Epidermal melanocyte (primary cell): ENCODE data around the gene TSHR.
"Not testable (repeated sequence)": the region's sequence is repeated elsewhere in the genome, so short reads cannot be mapped to it uniquely, and the experiment has no call there.

Experiments used
- DNase-seq: peaks from one replicate; pipeline ENCODE4 v3.0.0; 2011; ENCODE audit warnings: low spot score; ENCODE audit not compliant: insufficient read length

Gene TSHR

DNA sequence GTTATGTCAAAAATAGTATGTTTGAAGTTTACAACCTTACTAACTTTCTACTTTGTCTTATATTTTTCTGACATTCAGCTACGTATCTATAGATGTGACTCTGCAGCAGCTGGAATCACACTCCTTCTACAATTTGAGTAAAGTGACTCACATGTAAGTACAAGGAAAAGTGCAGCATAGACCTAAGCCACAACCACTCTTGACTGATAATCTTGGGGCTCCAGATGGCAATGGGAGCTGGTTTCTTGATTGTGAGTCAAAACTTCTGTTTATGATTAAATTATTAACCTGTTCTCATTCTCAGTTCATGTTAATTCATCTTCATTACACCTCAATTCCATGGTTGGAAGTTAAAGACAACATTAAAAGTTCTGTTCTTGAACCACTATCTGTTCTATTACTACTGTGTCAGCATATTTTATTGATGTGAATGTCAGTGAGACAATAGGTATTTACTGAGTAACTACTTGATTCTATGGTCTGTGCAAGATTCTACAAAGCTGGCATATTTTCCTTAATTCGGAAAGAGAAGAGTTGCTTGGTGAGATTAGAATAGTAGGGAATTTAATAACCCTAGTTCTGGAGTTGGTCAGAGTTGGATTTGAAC lies 112.9 kb downstream of the TSHR start:
- DNase-seq = no peak

DNA sequence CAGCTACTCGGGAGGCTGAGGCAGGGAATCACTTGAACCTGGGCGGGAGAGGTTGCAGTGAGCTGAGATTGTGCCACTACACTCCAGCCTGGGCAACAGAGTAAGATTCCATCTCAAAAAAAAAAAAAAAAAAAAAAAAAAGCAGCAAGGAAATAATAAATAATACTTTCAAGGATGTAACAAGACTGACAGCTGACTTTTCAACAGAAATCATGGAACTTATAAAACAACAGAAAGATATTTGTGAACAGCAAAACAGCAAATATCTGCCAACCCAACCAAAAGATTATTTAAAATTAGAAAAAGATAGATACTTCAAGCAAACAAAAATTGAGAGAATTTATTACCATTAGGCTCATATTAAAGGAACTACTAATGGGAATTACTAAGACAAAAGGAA lies 115.1 kb downstream of the TSHR start:
- no peak for DNase-seq

DNA sequence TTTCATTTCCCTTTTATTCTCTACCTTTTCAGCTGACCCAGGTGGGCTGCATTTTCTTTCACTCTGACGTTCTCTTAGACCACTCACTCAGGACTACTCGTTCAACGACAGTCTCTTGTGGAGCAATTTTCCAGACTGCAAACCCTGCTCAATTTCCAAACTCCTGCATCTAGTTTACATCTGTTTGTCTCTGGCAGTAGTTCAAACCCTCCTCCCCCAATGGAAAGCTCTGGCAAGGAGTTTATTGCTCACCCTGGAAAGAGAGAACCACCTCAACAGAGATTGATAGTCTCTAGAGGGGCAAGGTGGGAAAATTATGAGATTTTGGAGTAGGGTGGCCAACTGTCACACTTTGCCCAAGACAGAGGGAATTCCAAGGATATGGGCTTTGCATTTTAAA lies 130.2 kb downstream of the TSHR start:
- no peak for DNase-seq

DNA sequence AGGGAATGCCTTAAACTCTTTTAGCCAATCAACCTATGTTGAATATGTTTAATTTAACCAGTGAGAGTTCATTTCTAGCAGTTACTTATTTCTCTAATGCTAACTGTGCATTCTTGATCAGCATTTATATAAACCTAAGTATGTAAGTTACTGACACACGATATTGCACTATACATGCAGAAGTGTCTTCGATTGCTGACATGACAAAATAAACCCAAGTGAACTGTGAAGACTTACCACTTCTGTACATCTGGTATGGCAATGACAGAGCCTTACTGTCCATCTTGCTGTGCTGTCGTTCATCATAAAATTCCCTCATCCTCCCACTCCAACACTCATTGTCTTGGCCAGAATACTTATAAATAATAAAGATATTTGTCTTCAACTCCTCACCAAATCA lies 131.8 kb downstream of the TSHR start:
- no peak for DNase-seq

DNA sequence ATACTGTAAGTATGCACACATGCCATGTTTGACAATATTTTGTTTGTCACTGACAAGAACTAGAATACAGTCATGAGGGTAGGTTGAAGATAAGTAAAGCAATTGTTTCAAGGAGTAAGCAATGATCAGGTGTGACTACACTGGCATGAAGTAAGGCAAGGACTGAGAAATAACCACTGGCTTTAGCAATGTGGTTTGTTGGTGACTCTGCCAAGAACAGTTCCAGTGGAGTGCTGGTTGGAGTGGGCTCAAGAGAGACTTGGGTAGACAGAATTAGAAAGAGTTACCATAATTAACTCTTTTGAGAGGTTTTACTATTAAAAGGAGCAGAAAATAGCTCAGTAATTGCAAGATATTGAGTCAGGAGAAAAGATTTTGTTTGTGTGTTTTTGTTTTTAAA lies 135.7 kb downstream of the TSHR start:
- DNase-seq = no peak

DNA sequence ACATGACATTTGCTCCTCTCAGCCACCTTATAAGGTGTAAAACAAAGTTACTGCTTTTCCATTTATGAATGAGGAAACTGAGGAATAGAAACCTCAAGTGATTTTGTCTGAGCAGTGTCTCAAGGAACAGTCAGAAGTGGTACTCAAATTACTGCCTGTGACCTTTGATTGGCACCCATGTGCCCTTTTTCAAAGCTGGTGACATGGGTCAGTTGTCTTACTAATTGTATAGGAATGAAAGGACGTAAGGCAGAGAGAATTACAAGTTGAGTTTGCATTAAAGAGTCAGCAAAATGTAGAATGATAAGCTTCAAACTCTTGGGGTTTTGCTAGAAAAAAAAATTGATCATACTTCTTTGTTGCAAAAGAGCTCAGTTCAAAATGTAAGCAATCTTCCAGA lies 136.2 kb downstream of the TSHR start:
- no peak for DNase-seq

DNA sequence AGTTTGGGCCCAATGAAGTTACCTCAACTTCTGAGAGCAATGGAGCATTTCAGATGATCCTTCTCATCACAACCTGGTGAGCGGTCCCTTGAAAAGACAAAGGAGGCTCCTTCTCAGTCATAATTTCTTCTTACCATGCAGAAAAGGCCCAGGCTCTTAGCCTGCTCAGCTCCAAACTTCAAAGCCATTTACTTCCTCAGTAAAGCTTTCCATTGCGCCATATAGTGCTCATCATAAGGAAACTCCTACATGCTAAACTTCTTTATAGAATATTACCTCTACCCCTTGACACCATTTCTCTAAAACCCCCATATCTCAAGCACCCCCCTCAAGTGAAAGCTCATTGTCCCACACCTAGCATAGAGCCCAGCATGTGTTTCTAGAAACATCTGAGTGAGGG lies 138.2 kb downstream of the TSHR start:
- no peak for DNase-seq

DNA sequence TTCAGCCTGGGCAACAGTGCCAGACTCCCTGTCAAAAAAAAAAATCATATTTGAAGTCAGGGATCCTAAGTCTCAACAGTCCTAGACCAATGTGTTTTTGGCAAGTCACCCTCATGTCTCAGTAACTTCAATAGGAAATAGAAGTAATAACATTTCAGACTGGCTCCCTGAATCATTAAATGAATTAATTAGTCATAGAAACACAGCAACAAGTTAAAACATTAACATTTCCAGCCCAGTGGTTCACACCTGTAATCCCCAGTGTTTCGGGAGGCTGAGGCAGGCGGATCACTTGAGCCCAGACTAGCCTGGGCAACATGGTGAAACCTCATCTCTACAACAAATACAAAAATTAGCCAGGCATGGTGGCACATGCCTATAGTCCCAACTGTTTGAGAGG lies 140.1 kb downstream of the TSHR start:
- DNase-seq = no peak

DNA sequence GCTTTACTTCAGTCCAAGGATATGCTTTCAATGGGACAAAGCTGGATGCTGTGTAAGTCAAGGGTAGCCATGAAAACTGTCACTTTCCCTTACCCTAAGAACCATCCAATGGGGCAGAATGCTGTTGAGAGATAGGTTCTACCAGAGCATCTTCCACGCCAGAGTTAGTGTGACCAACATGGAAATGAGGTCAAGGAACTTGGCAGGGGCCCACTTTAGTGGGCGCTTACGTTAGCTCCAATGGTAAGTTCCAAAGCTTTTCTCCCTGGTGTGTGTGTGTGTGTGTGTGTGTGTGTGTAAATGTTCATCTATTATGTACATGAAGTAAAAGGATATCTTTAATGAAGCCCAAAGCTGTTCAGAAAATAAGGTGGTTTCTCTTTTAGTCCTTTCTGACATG lies 141.2 kb downstream of the TSHR start:
- DNase-seq = no peak

DNA sequence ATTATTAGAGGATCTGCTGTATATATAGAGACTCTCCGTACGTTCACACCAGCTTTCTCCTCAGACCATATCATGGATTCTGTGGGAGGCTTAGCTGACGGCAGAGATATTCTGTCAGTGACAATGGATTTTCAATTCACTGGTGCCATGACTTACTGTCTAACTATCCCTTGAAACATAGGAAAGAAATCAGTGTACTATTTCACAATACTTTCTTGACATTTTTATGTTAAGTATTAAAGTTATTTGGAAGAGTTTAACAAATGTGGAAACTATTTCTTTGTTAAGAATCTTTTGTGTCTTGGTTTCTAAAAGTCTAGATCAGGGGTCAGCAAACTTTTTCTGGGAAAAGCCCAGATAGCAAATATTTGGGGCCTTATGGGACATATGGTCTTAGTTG lies 146.8 kb downstream of the TSHR start:
- DNase-seq = no peak

DNA sequence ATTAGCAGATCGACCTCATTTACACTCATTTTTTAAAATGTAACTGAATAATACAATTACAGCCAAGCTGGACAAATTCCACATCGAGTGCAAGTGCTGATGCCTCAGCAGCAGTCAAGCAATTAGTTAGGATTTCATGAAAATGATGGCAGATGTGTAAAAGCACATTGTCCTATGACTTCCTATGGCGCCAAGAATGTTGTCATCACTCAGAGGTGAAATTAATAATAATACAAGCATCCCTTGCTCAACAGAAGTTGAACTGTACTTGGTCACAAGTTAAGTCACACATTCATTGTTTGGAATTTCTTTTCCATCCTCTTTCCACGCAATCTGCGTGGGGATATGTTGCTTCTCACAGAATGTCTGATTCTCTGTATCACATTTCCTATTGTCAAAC lies 148.0 kb downstream of the TSHR start:
- no peak for DNase-seq

DNA sequence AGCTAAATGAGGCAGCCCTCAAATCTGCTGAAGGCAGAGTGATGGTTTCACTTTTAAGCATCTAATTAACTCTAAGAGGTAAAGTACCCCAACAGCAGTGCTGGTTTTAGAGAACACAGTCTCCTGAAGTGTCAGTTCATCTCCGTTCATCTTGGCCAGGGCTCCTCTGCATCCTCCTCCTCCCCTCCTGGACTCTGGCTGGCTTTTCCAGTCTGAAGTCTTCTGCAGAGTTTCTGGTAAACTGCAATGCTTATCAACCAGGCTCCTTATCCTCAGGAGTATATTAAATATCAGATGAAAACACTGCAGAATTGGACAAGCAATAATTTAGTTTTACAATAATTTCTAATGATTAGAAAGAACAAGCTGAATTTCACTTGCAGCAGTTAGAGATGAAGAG lies 150.0 kb downstream of the TSHR start:
- no peak for DNase-seq

DNA sequence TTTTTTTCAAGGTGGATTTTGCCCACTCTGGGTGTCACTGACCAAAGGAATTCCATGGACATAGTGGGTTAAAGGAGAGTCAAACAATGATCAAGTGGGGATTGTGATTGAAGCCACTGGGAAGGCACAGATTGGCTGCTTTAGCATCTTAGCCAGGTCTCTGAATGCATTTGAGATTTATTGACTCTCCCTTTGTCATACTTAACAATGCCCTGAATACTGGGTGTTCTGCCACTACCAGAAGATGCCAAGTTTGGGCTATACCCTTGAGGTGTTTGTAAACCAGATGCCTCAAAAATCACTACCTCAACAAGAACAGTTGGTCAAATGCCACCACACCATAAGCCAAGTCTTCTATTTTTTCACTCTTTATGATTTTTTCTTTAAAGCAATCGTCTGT lies 150.5 kb downstream of the TSHR start:
- no peak for DNase-seq

DNA sequence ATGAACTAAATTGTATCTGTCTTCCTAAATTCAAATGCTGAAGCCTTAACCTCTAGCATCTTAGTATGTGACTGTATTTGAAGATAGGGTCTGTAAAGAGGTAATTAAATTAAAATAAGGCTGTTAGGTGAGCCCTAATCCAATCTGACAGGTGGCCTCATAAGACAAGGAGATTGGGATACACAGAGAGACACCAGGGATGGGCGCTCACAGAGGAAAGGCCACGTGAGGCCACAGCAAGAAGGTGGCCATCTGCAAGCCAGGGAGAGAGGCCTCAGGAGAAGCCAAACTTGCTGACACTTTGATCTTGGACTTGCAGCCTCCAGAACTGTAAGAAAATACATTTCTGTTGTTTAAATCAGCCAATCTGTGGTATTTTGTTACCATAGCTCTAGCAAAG lies 154.8 kb downstream of the TSHR start:
- DNase-seq = no peak

DNA sequence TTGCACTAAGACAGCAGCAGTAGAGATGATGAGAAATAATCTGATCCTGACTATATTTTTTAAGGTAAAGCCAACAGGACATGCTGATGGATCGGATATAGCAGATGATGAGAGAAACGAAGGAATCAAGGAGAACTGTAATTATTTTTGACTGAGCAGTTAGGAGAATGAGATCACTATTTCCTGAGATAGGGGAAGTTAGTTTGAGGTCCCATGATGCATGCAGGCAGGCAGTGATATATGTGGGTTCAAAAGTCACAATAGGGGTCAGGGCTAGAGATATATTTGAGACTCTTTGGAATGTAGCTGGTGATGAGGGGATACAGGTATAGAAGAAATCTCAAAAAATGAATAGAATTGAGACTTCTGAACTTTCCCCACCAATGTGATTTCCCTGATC lies 157.8 kb downstream of the TSHR start:
- DNase-seq = no peak

DNA sequence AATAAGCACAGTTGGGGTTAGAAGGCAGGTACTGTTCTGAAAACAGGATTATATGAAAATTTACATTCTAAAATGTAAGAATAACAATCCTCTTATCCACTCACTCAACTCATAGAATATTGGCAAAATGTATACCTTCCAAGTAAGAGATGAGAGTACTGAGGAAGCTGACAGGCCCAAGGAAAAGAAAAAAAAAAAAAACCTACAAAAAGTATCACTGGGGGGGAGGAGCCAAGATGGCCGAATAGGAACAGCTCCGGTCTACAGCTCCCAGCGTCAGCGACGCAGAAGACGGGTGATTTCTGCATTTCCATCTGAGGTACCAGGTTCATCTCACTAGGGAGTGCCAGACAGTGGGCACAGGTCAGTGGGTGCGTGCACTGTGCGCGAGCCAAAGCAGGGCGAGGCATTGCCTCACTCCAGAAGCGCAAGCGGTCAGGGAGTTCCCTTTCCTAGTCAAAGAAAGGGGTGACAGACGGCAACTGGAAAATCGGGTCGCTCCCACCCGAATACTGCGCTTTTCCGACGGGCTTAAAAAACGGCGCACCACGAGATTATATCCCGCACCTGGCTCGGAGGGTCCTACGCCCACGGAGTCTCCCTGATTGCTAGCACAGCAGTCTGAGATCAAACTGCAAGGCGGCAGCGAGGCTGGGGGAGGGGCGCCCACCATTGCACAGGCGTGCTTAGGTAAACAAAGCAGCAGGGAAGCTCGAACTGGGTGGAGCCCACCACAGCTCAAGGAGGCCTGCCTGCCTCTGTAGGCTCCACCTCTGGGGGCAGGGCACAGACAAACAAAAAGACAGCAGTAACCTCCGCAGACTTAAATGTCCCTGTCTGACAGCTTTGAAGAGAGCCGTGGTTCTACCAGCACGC lies 158.8 kb downstream of the TSHR start:
- not testable (repeated sequence) for DNase-seq

DNA sequence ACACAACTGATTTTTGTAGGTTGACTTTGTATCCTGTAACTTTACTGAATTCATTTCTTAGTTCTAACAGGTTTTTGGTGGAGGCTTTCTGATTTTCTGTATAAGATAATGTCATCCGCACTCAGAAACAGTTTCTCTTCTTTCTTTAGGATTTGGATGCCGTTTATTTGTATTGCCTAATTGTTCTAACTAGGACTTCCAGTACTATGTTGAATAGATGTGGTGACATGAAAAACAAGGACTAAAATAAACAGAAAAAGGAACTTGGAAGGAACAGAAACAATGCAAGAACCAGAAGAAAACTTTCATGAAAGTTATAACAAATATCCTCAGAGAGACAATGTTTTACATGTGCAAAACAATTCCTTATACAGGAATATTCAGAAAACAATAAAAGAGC lies 165.1 kb downstream of the TSHR start:
- DNase-seq = no peak

DNA sequence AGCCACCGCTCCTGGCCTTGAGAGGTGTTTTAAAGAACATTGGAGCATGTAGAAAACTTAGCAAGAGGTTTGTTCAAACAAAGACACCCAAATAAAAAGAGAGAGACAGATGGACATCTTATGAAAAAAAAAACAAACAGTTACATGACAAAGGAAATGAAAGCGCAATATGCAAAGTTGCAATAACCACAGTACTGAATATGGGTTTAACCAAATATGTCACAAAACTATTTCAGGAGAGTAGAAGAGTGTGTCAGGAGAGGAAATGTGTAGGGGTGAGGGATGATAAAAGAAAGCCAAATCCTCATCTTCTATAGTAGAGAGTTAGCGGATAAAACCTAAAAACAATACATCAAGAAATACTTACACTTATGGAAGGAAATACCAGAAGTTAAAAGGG lies 166.9 kb downstream of the TSHR start:
- DNase-seq = no peak

DNA sequence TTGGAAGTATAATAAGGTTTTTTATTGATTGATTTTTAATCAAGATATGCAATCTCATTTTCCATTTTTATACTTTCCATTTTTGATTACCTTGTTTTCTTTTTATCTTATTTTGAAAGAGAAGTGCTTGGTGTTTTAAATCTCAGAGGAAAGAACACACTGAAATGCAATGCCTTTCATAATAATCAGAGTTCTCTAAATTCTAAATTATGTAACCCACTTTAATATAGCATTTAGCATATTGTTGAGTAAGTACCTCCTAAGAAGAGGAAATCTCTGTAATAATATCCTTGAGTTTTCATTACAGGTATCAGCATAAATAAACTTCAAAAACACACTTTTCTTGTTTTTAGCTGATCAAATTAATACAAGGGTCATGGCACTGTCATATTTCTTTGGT lies 168.4 kb downstream of the TSHR start:
- no peak for DNase-seq

DNA sequence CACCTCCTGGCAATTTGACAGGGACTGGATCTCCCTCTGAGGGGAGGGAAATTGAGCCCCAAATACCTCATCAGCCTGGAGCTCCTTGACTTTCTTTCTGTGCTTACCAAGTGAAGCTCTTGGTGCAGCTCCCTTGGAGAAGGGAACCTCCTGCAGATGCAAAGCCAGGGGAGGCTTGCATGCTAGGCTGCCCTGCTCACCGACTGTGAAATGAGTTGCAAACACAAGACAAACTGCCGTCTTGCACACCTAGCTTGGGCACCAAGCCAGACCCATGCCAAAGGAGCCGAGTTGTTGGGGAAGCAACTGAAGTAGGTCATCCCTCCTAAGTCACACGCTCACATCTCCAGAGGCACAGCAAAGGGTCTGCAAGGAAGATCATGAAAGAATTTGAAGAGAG lies 170.1 kb downstream of the TSHR start:
- DNase-seq = no peak

DNA sequence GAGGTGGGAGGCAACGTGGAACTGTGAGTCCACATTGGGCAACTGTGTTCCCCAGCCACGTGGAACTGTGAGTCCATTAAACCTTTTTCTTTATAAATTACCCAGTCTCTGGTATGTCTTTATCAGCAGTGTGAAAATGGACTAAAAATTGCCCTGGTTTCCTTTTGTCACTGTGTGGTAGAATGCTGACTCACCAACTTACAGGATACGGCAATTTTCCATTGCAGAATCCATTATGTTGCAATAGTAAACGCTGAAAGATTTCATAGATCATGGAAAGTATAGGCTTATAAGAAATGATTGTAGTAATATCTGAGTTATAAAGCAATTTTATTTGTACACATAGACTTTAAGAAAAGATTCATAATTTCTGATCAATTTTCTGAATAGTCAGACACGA lies 172.4 kb downstream of the TSHR start:
- no peak for DNase-seq

DNA sequence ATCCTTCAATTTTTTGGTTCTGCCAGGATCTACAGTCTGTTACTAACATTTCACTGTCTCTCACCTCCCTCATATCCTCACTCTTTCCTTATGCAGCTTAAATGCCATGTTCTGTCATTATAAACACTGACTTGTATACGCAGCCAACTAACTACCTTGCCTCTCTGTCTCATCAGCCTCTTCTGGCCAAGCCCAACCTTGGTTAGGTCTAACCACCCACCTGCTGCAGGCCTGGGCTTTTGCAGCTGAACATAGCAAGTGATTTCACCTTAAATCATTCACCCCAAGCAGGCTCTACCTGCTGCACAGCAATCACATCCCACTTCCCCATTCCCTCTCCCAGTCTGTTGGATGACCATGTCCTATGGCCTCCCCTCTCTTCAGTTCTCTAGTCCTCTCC lies 173.8 kb downstream of the TSHR start:
- no peak for DNase-seq

DNA sequence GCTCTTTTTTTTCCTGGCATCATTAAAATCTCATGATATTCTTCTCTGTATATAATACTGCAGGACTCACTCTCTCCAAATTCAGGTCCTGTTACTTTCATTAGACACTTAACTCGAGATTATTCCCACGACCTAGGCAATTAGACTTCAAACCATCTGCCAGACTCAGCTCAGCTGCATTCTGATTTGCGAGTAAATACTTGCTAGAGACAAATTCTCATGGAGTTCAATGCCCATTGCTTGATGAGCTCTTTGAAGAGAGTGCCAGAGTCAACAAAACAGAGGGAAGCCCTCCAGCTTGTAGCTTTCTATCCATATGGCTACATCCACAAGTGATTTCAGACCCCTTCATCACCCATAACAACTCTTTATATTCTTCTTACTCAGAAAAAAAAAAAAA lies 177.0 kb downstream of the TSHR start:
- no peak for DNase-seq
